GM12872 (cell line): ENCODE measurements around the gene OXNAD1.

Source experiments
- TF ChIP-seq, protein P1 (sequence below): IDR thresholded peaks from 3 replicates; pipeline ENCODE4 v1.5.1; 2011; ENCODE audit warnings: low read depth, mild to moderate bottlenecking, low read length, moderate library complexity; ENCODE audit not compliant: insufficient read depth

Gene OXNAD1

GRCh38 chr3:16264174-16264707 is 771 bp upstream of the OXNAD1 start:
- TF ChIP-seq, protein P1, sequence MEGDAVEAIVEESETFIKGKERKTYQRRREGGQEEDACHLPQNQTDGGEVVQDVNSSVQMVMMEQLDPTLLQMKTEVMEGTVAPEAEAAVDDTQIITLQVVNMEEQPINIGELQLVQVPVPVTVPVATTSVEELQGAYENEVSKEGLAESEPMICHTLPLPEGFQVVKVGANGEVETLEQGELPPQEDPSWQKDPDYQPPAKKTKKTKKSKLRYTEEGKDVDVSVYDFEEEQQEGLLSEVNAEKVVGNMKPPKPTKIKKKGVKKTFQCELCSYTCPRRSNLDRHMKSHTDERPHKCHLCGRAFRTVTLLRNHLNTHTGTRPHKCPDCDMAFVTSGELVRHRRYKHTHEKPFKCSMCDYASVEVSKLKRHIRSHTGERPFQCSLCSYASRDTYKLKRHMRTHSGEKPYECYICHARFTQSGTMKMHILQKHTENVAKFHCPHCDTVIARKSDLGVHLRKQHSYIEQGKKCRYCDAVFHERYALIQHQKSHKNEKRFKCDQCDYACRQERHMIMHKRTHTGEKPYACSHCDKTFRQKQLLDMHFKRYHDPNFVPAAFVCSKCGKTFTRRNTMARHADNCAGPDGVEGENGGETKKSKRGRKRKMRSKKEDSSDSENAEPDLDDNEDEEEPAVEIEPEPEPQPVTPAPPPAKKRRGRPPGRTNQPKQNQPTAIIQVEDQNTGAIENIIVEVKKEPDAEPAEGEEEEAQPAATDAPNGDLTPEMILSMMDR: no peak

DNA sequence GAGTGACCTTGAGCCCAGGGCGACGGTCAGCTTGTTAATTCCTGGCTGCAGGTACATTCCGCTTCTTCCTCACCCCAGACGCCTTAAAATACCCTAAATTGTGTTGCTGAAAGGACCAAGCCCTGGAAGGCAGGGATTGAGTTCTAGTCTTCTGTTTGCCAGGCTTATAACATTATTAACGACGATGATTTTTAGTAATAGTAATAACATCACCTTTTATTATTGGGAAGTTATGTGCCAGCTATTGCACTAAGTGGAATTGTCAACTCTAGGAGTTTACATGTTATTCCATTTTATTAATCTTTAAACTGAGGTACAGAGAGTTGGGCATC is 409 bp downstream of the OXNAD1 start:
- TF ChIP-seq, protein P1: no peak

- TF ChIP-seq, protein P1: no peak
Observed at GRCh38 chr3:16266714-16267113, 1.7 kb downstream of the OXNAD1 start.

- TF ChIP-seq, protein P1: no peak
Observed at GRCh38 chr3:16270855-16271254, 5.8 kb downstream of the OXNAD1 start.

DNA sequence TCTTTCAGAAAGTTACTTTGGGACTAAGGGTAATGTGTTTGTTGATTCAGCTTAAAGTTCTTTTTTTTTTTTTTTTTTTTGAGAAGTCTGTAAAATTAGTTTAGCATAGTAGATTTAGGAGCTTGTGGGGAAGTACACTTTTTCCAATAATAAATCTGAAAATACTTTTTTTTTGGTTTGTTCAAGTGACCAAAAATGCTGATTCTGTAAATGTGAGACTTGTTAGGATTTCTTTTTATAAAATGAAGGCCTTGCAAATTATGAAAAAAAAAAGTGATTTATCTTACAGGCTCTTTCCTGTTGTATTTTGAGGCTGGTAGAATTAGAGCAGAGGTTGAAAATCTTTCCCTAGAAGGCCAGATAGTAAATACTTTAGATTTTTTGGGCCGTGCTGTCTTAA is 7.6 kb downstream of the OXNAD1 start:
- TF ChIP-seq, protein P1: no peak

GRCh38 chr3:16273867-16274266 is 8.9 kb downstream of the OXNAD1 start:
- TF ChIP-seq, protein P1: no peak

DNA sequence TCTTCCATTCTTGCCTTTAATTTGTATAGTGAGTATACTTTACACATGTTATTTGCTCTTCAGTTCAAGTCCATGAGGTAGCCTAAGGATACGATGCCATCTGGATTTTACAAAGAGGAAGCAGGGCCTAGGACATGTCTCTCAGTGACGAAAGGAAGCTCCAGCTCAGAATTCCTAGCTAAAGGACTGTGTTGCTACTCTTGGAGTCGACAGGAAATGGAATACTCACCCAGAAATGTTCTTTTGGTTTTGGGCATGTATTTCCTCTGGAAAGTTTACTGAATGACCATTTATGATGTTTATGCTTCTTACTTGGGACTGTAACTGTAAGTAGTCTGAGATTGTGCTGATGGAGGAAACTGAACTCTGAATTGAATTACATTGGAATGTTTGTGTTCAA is 12.5 kb downstream of the OXNAD1 start:
- TF ChIP-seq, protein P1: no peak
